Cardiac septum (tissue), 1 donor: ENCODE data around the gene OCRL. TPM values are rescaled to one million over a fixed set of nuclear protein-coding genes. Genes with fewer than 3 reads are reported as not detected.

Experiments
- DNase-seq: peaks from one replicate; pipeline ENCODE4 v3.0.0-alpha.2; 2020; ENCODE audit warnings: low spot score
- intact Hi-C: fragments of 100-400 bp; cut with DNase I; formaldehyde crosslinking; loops from one replicate; pipeline ENCODE4 v1.14.0; 2022
- long read RNA-seq: library from polyadenylated mRNA; unstranded; transcript quantifications from one replicate; pipeline ENCODE4 v2.0.0, GENCODE V29; 2021
- total RNA-seq: library from RNA; stranded (reverse); fragmentation: NEBNext Ultra II Directional; extraction: Animal tissue kit (Norgen Biotek cat#: 25700); gene quantifications from one replicate; pipeline ENCODE4 v1.2.1, GENCODE V29; 2021
- donor health status: DM: no; HTN: no; CAD: no.

The OCRL gene
- 9.0 TPM for total RNA-seq
- long read RNA-seq, full-length matches to known transcripts, result 2 of 3 reads
- long read RNA-seq, partial matches to known transcripts, result 0 of 3 reads
- long read RNA-seq, other reads (novel, unspliced or antisense), result 1 of 3 reads

GRCh38 chrX:129540068-129540653 lies at the start of gene OCRL:
OCRL (plus strand) TSS chrX:129540259; CDS start chrX:129540440, 181 bp downstream.
- DNase-seq, result peak; percentile 84
- intact Hi-C loops, result no loop called here

- intact Hi-C loops, result no loop called here
- DNase-seq, result no peak
Measured at GRCh38 chrX:129490330-129490729, 49.7 kb upstream of the OCRL start.

- DNase-seq, result no peak
- intact Hi-C loops, result no loop called here
Measured at GRCh38 chrX:129493643-129494042, 46.4 kb upstream of the OCRL start.

GRCh38 chrX:129494887-129495286 lies 45.2 kb upstream of the OCRL start:
- intact Hi-C loops, result no loop called here
- DNase-seq, result no peak

- no peak for DNase-seq
- intact Hi-C loops, result no loop called here
Measured at GRCh38 chrX:129495900-129496299, 44.2 kb upstream of the OCRL start.

GRCh38 chrX:129496625-129497024 lies 43.4 kb upstream of the OCRL start:
- intact Hi-C loops, result no loop called here
- no peak for DNase-seq

GRCh38 chrX:129497146-129497843 lies 42.8 kb upstream of the OCRL start:
- no peak for DNase-seq
- intact Hi-C loops, result no loop called here

- intact Hi-C loops, result no loop called here
- DNase-seq, result no peak
Measured at GRCh38 chrX:129510331-129510730, 29.7 kb upstream of the OCRL start.

GRCh38 chrX:129511689-129512088 lies 28.4 kb upstream of the OCRL start:
- intact Hi-C loops, result no loop called here
- no peak for DNase-seq

GRCh38 chrX:129512409-129512808 lies 27.6 kb upstream of the OCRL start:
- DNase-seq, result no peak
- intact Hi-C loops, result no loop called here

- DNase-seq, result no peak
- intact Hi-C loops, result no loop called here
Measured at GRCh38 chrX:129516402-129516801, 23.7 kb upstream of the OCRL start.

- DNase-seq, result no peak
- intact Hi-C loops, result no loop called here
Measured at GRCh38 chrX:129520151-129520550, 19.9 kb upstream of the OCRL start.

- DNase-seq, result no peak
Measured at GRCh38 chrX:129522184-129523078, 17.6 kb upstream of the OCRL start.

GRCh38 chrX:129523079-129523911 lies 16.8 kb upstream of the OCRL start, which contains the start of gene SMARCA1:
SMARCA1 (minus strand) TSS chrX:129523490; CDS start chrX:129523370, 120 bp downstream.
- intact Hi-C loops, result no loop called here
- DNase-seq, result no peak

More at GRCh38 chrX:129522184-129523078, 17.6 kb upstream of the OCRL start:
- intact Hi-C loops, result no loop called here

- intact Hi-C loops, result no loop called here
- DNase-seq, result no peak
Measured at GRCh38 chrX:129524250-129524850, 15.7 kb upstream of the OCRL start.

- intact Hi-C loops, result no loop called here
Measured at GRCh38 chrX:129525162-129525561, 14.9 kb upstream of the OCRL start.

GRCh38 chrX:129525896-129526295 lies 14.2 kb upstream of the OCRL start:
- DNase-seq, result no peak

More at GRCh38 chrX:129525162-129525561, 14.9 kb upstream of the OCRL start:
- no peak for DNase-seq

GRCh38 chrX:129529685-129530281 lies 10.3 kb upstream of the OCRL start:
- intact Hi-C loops, result no loop called here
- DNase-seq, result no peak

More at GRCh38 chrX:129525896-129526295, 14.2 kb upstream of the OCRL start:
- intact Hi-C loops, result no loop called here
